K562 (cell line): ENCODE data around the gene PLCG2. TPM values are rescaled to one million over a fixed set of nuclear protein-coding genes. Genes with fewer than 3 reads are reported as not detected.

ENCODE experiments used
- ATAC-seq: fragments of 200-7000 bp; cut with Tn5 transposase; 3 replicates; pipeline ENCODE4 v1.9.1; 2020; ENCODE audit warnings: moderate library complexity
- BruUV-seq: library from RNA; stranded (reverse); fragments of 400-500 nt; replicated peaks from 2 replicates; lab custom pipeline; 2021; lab: Mats Ljungman, UMichigan
- CTCF ChIA-PET: fragments of 300-600 bp; formaldehyde crosslinking; extraction: SDS; loops from one replicate; lab custom pipeline; 2021; ENCODE audit warnings: low intra/inter-chr PET ratio; lab: Yijun Ruan, JAX
- POLR2A ChIA-PET: fragments of 300-600, 350-650 bp; sonication (Branson Sonifier 250); formaldehyde crosslinking; extraction: SDS; loops from one replicate; lab custom pipeline; 2021; ENCODE audit warnings: antibody characterized with exemption, inconsistent platforms; lab: Yijun Ruan, JAX
- DNase-seq, 4 experiments: peaks; one replicate each; pipeline versions ENCODE4 v3.0.0 to v3.0.0-alpha.2; 2011 to 2018; ENCODE audit warnings: low spot score in 3 of 4, mixed read lengths in 3 of 4; ENCODE audit errors: extremely low read depth in 1 of 4
- FAIRE-seq: peaks from 2 replicates; lab custom pipeline; 2011; peaks lifted over from hg19 to GRCh38; lab: Jason Lieb, UNC
- H2AFZ ChIP-seq: 2 replicates; pipeline ENCODE4 v1.6.0; 2011; ENCODE audit warnings: low read depth, low read length, control low read depth, inconsistent platforms
- H3K27ac ChIP-seq: fragments of 200-600 bp; 3 replicates; pipeline ENCODE4 v1.8.0; 2011; ENCODE audit warnings: low read depth, mild to moderate bottlenecking, control low read depth, inconsistent platforms, low read length, moderate library complexity, mixed read lengths; ENCODE audit errors: extremely low read depth
- H3K27me3 ChIP-seq, 2 experiments: fragments of 300-600 bp in 1 of 2; 2 replicates in 1 of 2; 3 replicates in 1 of 2; pipeline versions ENCODE4 v1.6.0 to v1.8.0; 2011; ENCODE audit warnings: inconsistent platforms in 2 of 2, low read length in 2 of 2, mild to moderate bottlenecking in 1 of 2, mixed read lengths in 1 of 2, moderate library complexity in 1 of 2; ENCODE audit not compliant: control insufficient read depth in 2 of 2, insufficient read depth in 2 of 2
- H3K36me3 ChIP-seq: fragments of 300-600 bp; 3 replicates; pipeline ENCODE4 v1.8.0; 2011; ENCODE audit warnings: mild to moderate bottlenecking, low read length, inconsistent platforms; ENCODE audit not compliant: control insufficient read depth, insufficient read depth
- H3K4me1 ChIP-seq, 2 experiments: fragments of 200-600 bp in 1 of 2; replicated peaks in 1 of 2; 2 replicates in 1 of 2; 3 replicates in 1 of 2; pipeline versions ENCODE4 v1.5.1 to v1.8.0; 2011; ENCODE audit warnings: inconsistent platforms in 2 of 2, low read length in 2 of 2, mild to moderate bottlenecking in 1 of 2, mixed read lengths in 1 of 2, moderate library complexity in 1 of 2; ENCODE audit not compliant: control insufficient read depth in 2 of 2, insufficient read depth in 2 of 2
- H3K4me2 ChIP-seq: 2 replicates; pipeline ENCODE4 v1.6.1; 2011; ENCODE audit warnings: low read length, control low read depth, inconsistent platforms, mixed read lengths; ENCODE audit not compliant: insufficient read depth
- H3K4me3 ChIP-seq: fragments of 200-600 bp; sonication (generic), shearing (Covaris generic); 2 replicates; pipeline ENCODE4 v1.5.1; 2016; ENCODE audit warnings: control low read depth, inconsistent platforms
- H3K79me2 ChIP-seq: fragments of 200-600 bp; 3 replicates; pipeline ENCODE4 v1.8.0; 2011; ENCODE audit warnings: low read length, inconsistent platforms; ENCODE audit not compliant: control insufficient read depth, insufficient read depth
- H3K9ac ChIP-seq, 2 experiments: 2 replicates each; pipeline versions ENCODE4 v1.6.0 to v1.6.1; 2011; ENCODE audit warnings: low read depth in 2 of 2, low read length in 2 of 2, control low read depth in 1 of 2, inconsistent platforms in 1 of 2, mild to moderate bottlenecking in 1 of 2, mixed read lengths in 1 of 2; ENCODE audit not compliant: insufficient read depth in 1 of 2
- H3K9me1 ChIP-seq: one replicate; pipeline ENCODE4 v1.6.0; 2011; ENCODE audit warnings: inconsistent platforms, mild to moderate bottlenecking, low read length, moderate library complexity; ENCODE audit not compliant: control insufficient read depth, insufficient read depth
- H3K9me3 ChIP-seq: replicated peaks from 2 replicates; pipeline ENCODE4 v1.5.1; 2011; ENCODE audit warnings: low read depth, low read length, inconsistent platforms; ENCODE audit not compliant: control insufficient read depth, insufficient read depth
- H4K20me1 ChIP-seq: replicated peaks from 2 replicates; pipeline ENCODE4 v1.6.1; 2011; ENCODE audit warnings: low read length, inconsistent platforms, mixed read lengths; ENCODE audit not compliant: control insufficient read depth, insufficient read depth
- BDP1 ChIP-seq: IDR thresholded peaks from 3 replicates; pipeline ENCODE4 v1.6.1; 2011; ENCODE audit not compliant: insufficient read length, insufficient read depth
- BRCA1 ChIP-seq, 2 experiments: fragments of 450-650 bp in 1 of 2; sonication (generic) in 1 of 2; formaldehyde crosslinking in 1 of 2; IDR thresholded peaks; 2 replicates each; pipeline versions ENCODE4 v1.5.0 to v1.6.1; 2017 to 2020; ENCODE audit warnings: mild to moderate bottlenecking in 1 of 2, missing genetic modification reagents in 1 of 2
- C11orf30 ChIP-seq: fragments of 450-650 bp; IDR thresholded peaks from 2 replicates; pipeline ENCODE4 v1.6.1; 2016; ENCODE audit warnings: low read depth, mild to moderate bottlenecking
- CAMTA2 ChIP-seq: fragments of 250-450 bp; sonication (Bioruptor Pico); conservative IDR thresholded peaks from 2 replicates; pipeline ENCODE4 v1.5.1; 2022
- COPS2 ChIP-seq: fragments of 450-650 bp; conservative IDR thresholded peaks from 2 replicates; pipeline ENCODE4 v1.6.1; 2016; ENCODE audit warnings: mild to moderate bottlenecking, moderate library complexity
- CSDE1 ChIP-seq, 2 experiments: fragments of 450-650 bp; IDR thresholded peaks; 2 replicates each; pipeline ENCODE4 v1.6.1; 2016; ENCODE audit warnings: mild to moderate bottlenecking in 1 of 2
- HNRNPK ChIP-seq: fragments of 200-400 bp; formaldehyde crosslinking; IDR thresholded peaks from one replicate; pipeline ENCODE4 v1.6.1; 2018; ENCODE audit warnings: mild to moderate bottlenecking, low read depth, low read length; ENCODE audit not compliant: poor library complexity, severe bottlenecking
- IRF2 ChIP-seq: sonication (generic); formaldehyde crosslinking; IDR thresholded peaks from 2 replicates; pipeline ENCODE4 v1.8.1; 2022; ENCODE audit warnings: mild to moderate bottlenecking, missing genetic modification reagents
- PCBP1 ChIP-seq: fragments of 200-400 bp; formaldehyde crosslinking; IDR thresholded peaks from 2 replicates; pipeline ENCODE4 v1.6.1; 2018; ENCODE audit warnings: mild to moderate bottlenecking, low read depth, low read length; ENCODE audit not compliant: poor library complexity, severe bottlenecking
- RREB1 ChIP-seq: fragments of 250-450 bp; sonication (Bioruptor Pico); IDR thresholded peaks from 2 replicates; pipeline ENCODE4 v1.4.0; 2020
- SMAD2 ChIP-seq: fragments of 150-350 bp; IDR thresholded peaks from 2 replicates; pipeline ENCODE4 v1.6.1; 2014; ENCODE audit warnings: low read depth, mild to moderate bottlenecking, low read length
- SMARCC2 ChIP-seq: fragments of 450-650 bp; IDR thresholded peaks from 2 replicates; pipeline ENCODE4 v1.6.1; 2017; ENCODE audit warnings: antibody characterized with exemption, moderate library complexity, mild to moderate bottlenecking, low read depth
- WGBS: fragments of 100-300 bp; shearing (Covaris generic); methylation state at CpG from one replicate; pipeline ENCODE4 v1.1.6; 2016; ENCODE audit warnings: low coverage, mixed read lengths; ENCODE audit not compliant: insufficient coverage; ENCODE audit errors: missing lambda C conversion rate; 5-methylcytosine and 5-hydroxymethylcytosine counted together
- in situ Hi-C: fragments of 300-500 bp; cut with MboI; formaldehyde crosslinking; loops from 4 replicates; pipeline ENCODE4 v1.15.0; 2018; ENCODE audit warnings: inconsistent platforms, mixed read lengths
- intact Hi-C: fragments of 100-400 bp; cut with micrococcal nuclease; formaldehyde crosslinking; loops from 2 replicates; pipeline ENCODE4 v1.14.2; 2022
- polyA plus RNA-seq, 8 experiments: library from polyadenylated mRNA; depleted of rRNA in 4 of 8; stranded (reverse) in 5 of 8; unstranded in 3 of 8; fragments of >200 nt; fragmentation: Nextera tagmentation in 2 of 8; fragmentation: Illumina TruSeq in 1 of 8; extraction: Ambion mirVana in 2 of 8; extraction: Trizol in 1 of 8; gene quantifications; 2 replicates each; pipeline versions ENCODE4 v1.2.1 to v1.2.3, GENCODE V29; 2011 to 2014; ENCODE audit warnings: inconsistent platforms in 1 of 8, missing spikeins in 1 of 8
- total RNA-seq, 7 experiments: library from RNA; depleted of rRNA in 6 of 7; stranded (reverse); fragments of >200 nt in 6 of 7; fragmentation: Illumina TruSeq in 2 of 7; extraction: Trizol in 2 of 7; gene quantifications; 2 replicates each; pipeline versions ENCODE4 v1.2.1 to v1.2.3, GENCODE V29; 2011 to 2021; ENCODE audit warnings: low replicate concordance in 1 of 7

The PLCG2 gene
- total and polyA plus RNA-seq, 9 of the 15 experiments (the other 6 are each of a cell fraction or from before 2014, with no cell fraction given), result 0.94 to 7.1 (median 3.1) TPM

GRCh38 chr16:81923296-81923695 lies 144.2 kb downstream of the PLCG2 start (continued):
- TF ChIP-seq COPS2, result no peak
- no peak for TF ChIP-seq SMAD2
- no peak for TF ChIP-seq PCBP1
- no peak for TF ChIP-seq HNRNPK
- no peak for TF ChIP-seq BDP1
- TF ChIP-seq RREB1 (CRISPR knock-in tag), result no peak

- CTCF ChIA-PET, result no interaction called here
- no peak for ATAC-seq
- in situ Hi-C loops, result no loop called here
- no peak for DNase-seq
- no peak overlapping the region for H3K4me3 ChIP-seq
- POLR2A ChIA-PET, result no interaction called here
- no peaks in the 10 kb centered on the region for H3K79me2 ChIP-seq
- TF ChIP-seq IRF2 (CRISPR knock-in tag), result no peak
- no peak for TF ChIP-seq CSDE1 (IDR thresholded peaks at IDR 0.05)
- no peak for TF ChIP-seq SMARCC2
- no peak for TF ChIP-seq C11orf30
- TF ChIP-seq CAMTA2, result no peak
- no peak for TF ChIP-seq BRCA1 (IDR thresholded peaks at IDR 0.05)
- TF ChIP-seq BRCA1 (CRISPR knock-in tag; IDR thresholded peaks at IDR 0.05), result no peak
- no peaks in the 10 kb centered on the region for H3K9me1 ChIP-seq
- H3K4me1 ChIP-seq, result peaks cover 5 to 10% of the 10 kb centered on the region in 2 experiments; a peak in 3 of 5 replicates
- H3K36me3 ChIP-seq, result no peaks in the 10 kb centered on the region
- intact Hi-C loops, result no loop called here
- H3K27me3 ChIP-seq, result peaks cover 36 to 57% of the 10 kb centered on the region in 2 experiments
- H2AFZ ChIP-seq, result no peak overlapping the region
- no peaks in the 10 kb centered on the region for H4K20me1 ChIP-seq
- H3K4me2 ChIP-seq, result no peak overlapping the region
- no peak for FAIRE-seq
- no peak overlapping the region for H3K9ac ChIP-seq
- no peaks in the 10 kb centered on the region for H3K9me3 ChIP-seq
- BruUV-seq, result no TSS peak
- WGBS, result under 1% methylated on average over 8 of the region's 8 CpGs
- H3K27ac ChIP-seq, result no peak overlapping the region
Observed at GRCh38 chr16:81925016-81925415, 145.9 kb downstream of the PLCG2 start.
